Peyer's patch (tissue), 4 donors: ENCODE data around the gene CRCP.

ENCODE experiments used
- CTCF ChIP-seq, 6 experiments: fragments of 450-650 bp in 4 of 6; fragments of 200-600 bp in 2 of 6; sonication (generic) in 1 of 6; IDR thresholded peaks; one replicate each; pipeline ENCODE4 v1.5.1; 2017 to 2019; ENCODE audit warnings: antibody characterized with exemption in 6 of 6, mild to moderate bottlenecking in 3 of 6, moderate library complexity in 1 of 6
- POLR2A ChIP-seq, 2 donors: fragments of 450-650 bp; IDR thresholded peaks; one replicate each; pipeline ENCODE4 v1.5.1; 2017; ENCODE audit warnings: antibody characterized with exemption in 2 of 2, mild to moderate bottlenecking in 2 of 2, moderate library complexity in 2 of 2

GRCh38 chr7:66187905-66188304 is 73.3 kb downstream of the CRCP start:
- TF ChIP-seq CTCF (IDR thresholded peaks at IDR 0.05) (no peak), POLR2A (IDR thresholded peaks at IDR 0.05) (no peak)
